ENCODE measurements around the gene LIMCH1.

DNA sequence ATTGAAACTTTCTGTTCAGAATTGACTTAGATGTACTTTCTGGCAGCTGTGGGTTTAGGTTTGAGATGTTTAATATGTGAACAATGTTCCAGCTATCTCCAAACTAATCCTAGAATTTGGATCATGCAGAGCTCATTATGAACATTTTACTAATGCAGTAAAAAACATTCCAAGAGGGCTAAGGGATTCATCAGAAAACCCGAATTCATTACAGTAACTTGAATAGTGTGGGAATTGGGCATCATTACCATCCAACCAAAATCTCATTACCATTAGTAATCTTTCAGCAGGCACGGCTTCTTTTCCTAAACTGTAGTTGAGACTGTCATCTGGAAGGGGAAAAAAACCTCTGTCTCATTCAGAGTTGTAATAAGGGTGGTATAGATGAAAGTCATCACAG is 91.0 kb downstream of the LIMCH1 start:
- TF ChIP-seq CTCF (IDR thresholded peaks at IDR 0.05) (no peak), POLR2A (IDR thresholded peaks at IDR 0.05) (no peak)

Data from body of pancreas (tissue), 4 donors.